SK-N-SH (cell line): ENCODE measurements around the gene CLEC10A. TPM values are rescaled to one million over a fixed set of nuclear protein-coding genes. Genes with fewer than 3 reads are reported as not detected.
A peak's percentile ranks its signal among the peaks of the same experiment; 100 is the strongest.

ENCODE experiments used
- CTCF ChIA-PET: fragments of 300-600, 350-600 bp; formaldehyde crosslinking; extraction: SDS; loops from one replicate; lab custom pipeline; 2021; lab: Yijun Ruan, JAX
- POLR2A ChIA-PET: fragments of 350-600 bp; sonication (Branson Sonifier 250); formaldehyde crosslinking; extraction: SDS; loops from one replicate; lab custom pipeline; 2020; ENCODE audit warnings: antibody characterized with exemption, inconsistent platforms; lab: Yijun Ruan, JAX
- DNase-seq: peaks from one replicate; pipeline ENCODE4 v3.0.0; 2012
- H2AFZ ChIP-seq: fragments of 200-600 bp; sonication (generic); 2 replicates; pipeline ENCODE4 v1.8.1; 2016; ENCODE audit warnings: antibody characterized with exemption, mild to moderate bottlenecking, low read depth
- H3F3A ChIP-seq: fragments of 200-600 bp; sonication (generic); replicated peaks from 2 replicates; pipeline ENCODE3; 2016; ENCODE audit warnings: antibody characterized with exemption, mild to moderate bottlenecking; ENCODE audit not compliant: insufficient read depth
- H3K27ac ChIP-seq, 2 experiments: fragments of 200-500 bp in 1 of 2; fragments of 200-600 bp in 1 of 2; sonication (Bioruptor generic) in 1 of 2; sonication (generic), shearing (Covaris generic) in 1 of 2; 2 replicates each; pipeline versions ENCODE4 v1.5.1 to v1.6.1; 2014 to 2016; ENCODE audit warnings: low read depth in 2 of 2, inconsistent platforms in 1 of 2, low read length in 1 of 2, mild to moderate bottlenecking in 1 of 2, mixed read lengths in 1 of 2
- H3K27me3 ChIP-seq: fragments of 200-600 bp; sonication (generic), shearing (Covaris generic); 2 replicates; pipeline ENCODE4 v1.6.1; 2016; ENCODE audit warnings: mixed run types; ENCODE audit not compliant: insufficient read depth
- H3K36me3 ChIP-seq, 2 experiments: fragments of 200-500 bp in 1 of 2; fragments of 200-600 bp in 1 of 2; sonication (Bioruptor generic) in 1 of 2; sonication (generic) in 1 of 2; replicated peaks in 1 of 2; 2 replicates each; pipeline versions ENCODE3 to v1.5.1; 2014 to 2016; ENCODE audit warnings: low read length in 1 of 2, mild to moderate bottlenecking in 1 of 2; ENCODE audit not compliant: insufficient read depth in 2 of 2, control insufficient read depth in 1 of 2
- H3K4me1 ChIP-seq, 2 experiments: fragments of 200-500 bp in 1 of 2; fragments of 200-600 bp in 1 of 2; sonication (Bioruptor generic) in 1 of 2; sonication (generic), shearing (Covaris generic) in 1 of 2; 2 replicates each; pipeline versions ENCODE4 v1.5.1 to v1.6.1; 2014 to 2016; ENCODE audit warnings: low read depth in 1 of 2, low read length in 1 of 2, mixed run types in 1 of 2; ENCODE audit not compliant: insufficient read depth in 2 of 2, control insufficient read depth in 1 of 2
- H3K4me2 ChIP-seq: fragments of 200-600 bp; sonication (generic), shearing (Covaris generic); 2 replicates; pipeline ENCODE4 v1.6.1; 2017; ENCODE audit warnings: mixed run types
- H3K4me3 ChIP-seq, 2 experiments: fragments of 200-500 bp in 1 of 2; fragments of 200-600 bp in 1 of 2; sonication (Bioruptor generic) in 1 of 2; sonication (generic), shearing (Covaris generic) in 1 of 2; 2 replicates each; pipeline versions ENCODE4 v1.5.1 to v1.8.1; 2014 to 2016; ENCODE audit warnings: low read depth in 2 of 2, inconsistent platforms in 1 of 2, low read length in 1 of 2, mild to moderate bottlenecking in 1 of 2, mixed read lengths in 1 of 2, moderate library complexity in 1 of 2
- H3K79me2 ChIP-seq: fragments of 200-600 bp; sonication (generic); 2 replicates; pipeline ENCODE4 v1.8.1; 2017; ENCODE audit warnings: mild to moderate bottlenecking; ENCODE audit not compliant: insufficient read depth
- H3K9ac ChIP-seq: fragments of 200-600 bp; sonication (generic); 2 replicates; pipeline ENCODE4 v1.6.1; 2017; ENCODE audit warnings: mixed run types
- H3K9me2 ChIP-seq: fragments of 200-600 bp; sonication (generic); 2 replicates; pipeline ENCODE4 v1.6.1; 2017; ENCODE audit warnings: mixed run types
- H3K9me3 ChIP-seq: fragments of 200-600 bp; sonication (generic); 2 replicates; pipeline ENCODE4 v1.6.1; 2017; ENCODE audit warnings: mixed run types, mild to moderate bottlenecking, moderate library complexity
- H4K20me1 ChIP-seq: fragments of 200-600 bp; sonication (generic); 2 replicates; pipeline ENCODE4 v1.6.1; 2017; ENCODE audit warnings: mild to moderate bottlenecking, mixed run types; ENCODE audit not compliant: insufficient read depth
- CHD2 ChIP-seq: fragments of 150-350 bp; IDR thresholded peaks from 2 replicates; pipeline ENCODE4 v1.6.1; 2018; ENCODE audit warnings: low read length; ENCODE audit not compliant: partially characterized antibody
- EZH2phosphoT487 ChIP-seq: fragments of 200-600 bp; sonication (generic); IDR thresholded peaks from 2 replicates; pipeline ENCODE4 v1.6.1; 2017; ENCODE audit warnings: low read depth, mixed run types, mild to moderate bottlenecking, antibody characterized with exemption, moderate library complexity, borderline replicate concordance
- FOSL2 ChIP-seq: IDR thresholded peaks from 2 replicates; pipeline ENCODE4 v1.4.0; 2012; ENCODE audit warnings: low read depth, mild to moderate bottlenecking, moderate library complexity, borderline replicate concordance
- GABPA ChIP-seq: IDR thresholded peaks from 2 replicates; pipeline ENCODE4 v1.4.0; 2012; ENCODE audit warnings: low read depth, mild to moderate bottlenecking
- NRF1 ChIP-seq: IDR thresholded peaks from 2 replicates; pipeline ENCODE4 v1.6.1; 2012; ENCODE audit warnings: low read depth, mild to moderate bottlenecking, low read length
- POLR2AphosphoS5 ChIP-seq: IDR thresholded peaks from 2 replicates; pipeline ENCODE4 v1.6.1; 2012; ENCODE audit warnings: low read depth, low read length
- RAD21 ChIP-seq: IDR thresholded peaks from 2 replicates; pipeline ENCODE4 v1.6.1; 2012; ENCODE audit warnings: mild to moderate bottlenecking, low read length
- RXRA ChIP-seq: IDR thresholded peaks from 2 replicates; pipeline ENCODE4 v1.4.0; 2012; ENCODE audit warnings: low read depth, mild to moderate bottlenecking, borderline replicate concordance
- SIN3A ChIP-seq: IDR thresholded peaks from 2 replicates; pipeline ENCODE4 v1.6.1; 2012; ENCODE audit warnings: low read depth, mild to moderate bottlenecking, low read length, moderate library complexity, borderline replicate concordance
- SMC3 ChIP-seq: IDR thresholded peaks from 2 replicates; pipeline ENCODE4 v1.6.1; 2012; ENCODE audit warnings: low read depth, low read length, improper control_type of control experiment
- TAF1 ChIP-seq: IDR thresholded peaks from 2 replicates; pipeline ENCODE4 v1.6.1; 2012; ENCODE audit warnings: low read depth, mild to moderate bottlenecking, low read length, moderate library complexity, borderline replicate concordance
- TEAD4 ChIP-seq: IDR thresholded peaks from 2 replicates; pipeline ENCODE4 v1.4.0; 2012; ENCODE audit warnings: mild to moderate bottlenecking, borderline replicate concordance; ENCODE audit not compliant: insufficient read depth
- YY1 ChIP-seq: IDR thresholded peaks from 2 replicates; pipeline ENCODE4 v1.4.0; 2012; ENCODE audit warnings: low read depth, mild to moderate bottlenecking
- WGBS: methylation state at CpG from one replicate; pipeline ENCODE4 v1.1.6; 2017; ENCODE audit warnings: low lambda C conversion rate; 5-methylcytosine and 5-hydroxymethylcytosine counted together
- polyA plus RNA-seq, 3 experiments: library from polyadenylated mRNA; depleted of rRNA; stranded (reverse); fragments of >200 nt; gene quantifications; 2 replicates each; pipeline ENCODE4 v1.2.3, GENCODE V29; 2012
- TF ChIP-seq, protein P1 (sequence below): fragments of 200-600 bp; sonication (generic); IDR thresholded peaks from 2 replicates; pipeline ENCODE4 v1.6.1; 2017; ENCODE audit warnings: antibody characterized with exemption, mild to moderate bottlenecking, moderate library complexity
- TF ChIP-seq, protein P2 (sequence below): fragments of 150-350 bp; IDR thresholded peaks from 2 replicates; pipeline ENCODE4 v1.6.1; 2016; ENCODE audit warnings: mild to moderate bottlenecking, low read depth, low read length
- TF ChIP-seq, protein P3 (sequence below): IDR thresholded peaks from 2 replicates; pipeline ENCODE4 v1.6.1; 2012; ENCODE audit warnings: mild to moderate bottlenecking, low read depth, low read length, moderate library complexity
- TF ChIP-seq, protein P4 (sequence below): fragments of 150-350 bp; IDR thresholded peaks from 2 replicates; pipeline ENCODE4 v1.6.1; 2017; ENCODE audit warnings: antibody characterized with exemption, low read length, low read depth, borderline replicate concordance

CLEC10A gene
- polyA plus RNA-seq, 1 of the 3 experiments (the other 2 are of a cell fraction): not detected

DNA sequence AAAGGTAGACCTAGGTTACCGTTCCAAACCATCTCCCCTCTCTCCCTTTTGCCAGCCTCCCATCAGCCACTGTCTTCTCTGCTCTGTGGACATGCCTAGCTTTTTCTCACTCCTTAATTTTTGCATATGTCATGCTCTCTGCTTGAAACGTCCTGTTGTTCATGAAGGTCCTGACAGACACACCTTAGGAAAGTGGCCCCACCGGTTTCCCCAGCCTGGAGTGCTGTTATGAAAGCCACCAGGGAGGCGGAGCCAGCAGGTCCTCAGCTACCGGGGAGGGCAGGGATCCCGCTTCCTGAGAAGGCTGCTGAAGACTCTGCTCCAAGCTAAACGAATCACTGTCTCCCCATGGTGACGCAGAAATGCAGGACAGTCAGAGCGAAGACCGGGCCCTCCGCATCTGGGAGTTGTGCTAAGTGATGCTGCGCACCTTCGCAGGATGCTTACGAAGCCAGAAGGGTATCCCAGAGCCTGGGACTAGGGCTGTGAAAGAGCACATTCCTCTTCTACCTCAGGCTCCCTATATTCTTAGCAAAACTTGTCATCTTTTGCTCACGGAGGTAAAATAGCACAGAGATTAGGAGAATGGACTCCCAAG is 33.8 kb downstream of the CLEC10A start:
- POLR2A ChIA-PET: interaction anchor here (1.0 to 1.4 kb wide), 2 partner anchors 10 to 179 kb away, joined by 3 to 7 read pairs; partner anchors contain the start of gene SLC16A13
- H3K79me2 ChIP-seq: no peaks in the 10 kb centered on the region

DNA sequence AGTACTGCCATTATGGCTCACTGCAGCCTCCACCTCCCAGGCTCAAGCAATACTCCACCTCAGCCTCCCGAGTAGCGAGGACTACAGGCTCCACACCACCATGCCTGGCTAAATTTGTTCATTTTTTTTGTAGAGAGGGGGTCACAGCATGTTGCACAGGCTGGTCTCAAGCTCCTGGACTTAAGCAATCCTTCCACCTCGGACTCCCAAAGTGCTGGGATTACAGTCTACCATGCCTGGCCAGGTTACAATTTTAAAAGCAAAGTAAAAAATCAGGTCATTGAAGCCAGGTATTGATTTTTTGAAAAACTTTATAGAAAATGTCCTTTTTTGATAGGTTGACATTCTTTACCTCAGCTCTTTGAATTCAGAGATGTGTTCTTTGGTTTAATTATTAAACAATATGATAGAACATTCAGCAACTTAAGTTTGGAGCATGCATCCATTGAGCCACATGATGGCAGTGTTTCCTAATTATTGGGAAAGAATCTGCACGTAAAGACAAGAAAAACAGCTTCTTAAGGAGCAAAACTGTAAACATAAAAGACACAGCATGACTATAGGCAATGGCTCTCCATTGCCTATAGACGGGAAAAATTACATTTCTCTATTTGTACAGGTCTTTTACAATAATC is 34.4 kb downstream of the CLEC10A start:
- Histone ChIP-seq H3K4me2 (peak overlapping the region; percentile 71), H3K27me3 (peaks cover 31% of the 10 kb centered on the region; the same call in 1 of the 2 replicates), H3K4me3 (peak overlapping the region in 1 of 2 experiments; percentile 14; a peak in 1 of 4 replicates), H3K27ac (no peak overlapping the region), H3K79me2 (no peaks in the 10 kb centered on the region), H4K20me1 (no peaks in the 10 kb centered on the region), H3K36me3 (no peaks in the 10 kb centered on the region), H3K9me3 (no peaks in the 10 kb centered on the region), H2AFZ (no peak overlapping the region), H3K4me1 (peaks cover 0 to 22% of the 10 kb centered on the region in 2 experiments; a peak in 1 of 4 replicates), H3K9ac (no peak overlapping the region), H3K9me2 (no peaks in the 10 kb centered on the region), H3F3A (peaks cover 4% of the 10 kb centered on the region)
- POLR2A ChIA-PET: interaction anchor here (1.0 to 1.4 kb wide), 2 partner anchors 10 to 179 kb away, joined by 3 to 7 read pairs; partner anchors contain the start of gene SLC16A13
- CTCF ChIA-PET: interaction anchor here (0.6 to 20.1 kb wide), 69 partner anchors 8 to 1567 kb away, joined by 3 to 502 read pairs (median 5); partner anchors contain the start of genes ASGR1, ASGR2, BCL6B and CLEC10A
- peak; percentile 53 for DNase-seq
- WGBS: 12% methylated on average over 4 of the region's 5 CpGs
- no peak for TF ChIP-seq TEAD4
- no peak for TF ChIP-seq RXRA
- TF ChIP-seq, protein P1, sequence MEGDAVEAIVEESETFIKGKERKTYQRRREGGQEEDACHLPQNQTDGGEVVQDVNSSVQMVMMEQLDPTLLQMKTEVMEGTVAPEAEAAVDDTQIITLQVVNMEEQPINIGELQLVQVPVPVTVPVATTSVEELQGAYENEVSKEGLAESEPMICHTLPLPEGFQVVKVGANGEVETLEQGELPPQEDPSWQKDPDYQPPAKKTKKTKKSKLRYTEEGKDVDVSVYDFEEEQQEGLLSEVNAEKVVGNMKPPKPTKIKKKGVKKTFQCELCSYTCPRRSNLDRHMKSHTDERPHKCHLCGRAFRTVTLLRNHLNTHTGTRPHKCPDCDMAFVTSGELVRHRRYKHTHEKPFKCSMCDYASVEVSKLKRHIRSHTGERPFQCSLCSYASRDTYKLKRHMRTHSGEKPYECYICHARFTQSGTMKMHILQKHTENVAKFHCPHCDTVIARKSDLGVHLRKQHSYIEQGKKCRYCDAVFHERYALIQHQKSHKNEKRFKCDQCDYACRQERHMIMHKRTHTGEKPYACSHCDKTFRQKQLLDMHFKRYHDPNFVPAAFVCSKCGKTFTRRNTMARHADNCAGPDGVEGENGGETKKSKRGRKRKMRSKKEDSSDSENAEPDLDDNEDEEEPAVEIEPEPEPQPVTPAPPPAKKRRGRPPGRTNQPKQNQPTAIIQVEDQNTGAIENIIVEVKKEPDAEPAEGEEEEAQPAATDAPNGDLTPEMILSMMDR: peak; percentile 92
- no peak for TF ChIP-seq SIN3A
- TF ChIP-seq, protein P2, sequence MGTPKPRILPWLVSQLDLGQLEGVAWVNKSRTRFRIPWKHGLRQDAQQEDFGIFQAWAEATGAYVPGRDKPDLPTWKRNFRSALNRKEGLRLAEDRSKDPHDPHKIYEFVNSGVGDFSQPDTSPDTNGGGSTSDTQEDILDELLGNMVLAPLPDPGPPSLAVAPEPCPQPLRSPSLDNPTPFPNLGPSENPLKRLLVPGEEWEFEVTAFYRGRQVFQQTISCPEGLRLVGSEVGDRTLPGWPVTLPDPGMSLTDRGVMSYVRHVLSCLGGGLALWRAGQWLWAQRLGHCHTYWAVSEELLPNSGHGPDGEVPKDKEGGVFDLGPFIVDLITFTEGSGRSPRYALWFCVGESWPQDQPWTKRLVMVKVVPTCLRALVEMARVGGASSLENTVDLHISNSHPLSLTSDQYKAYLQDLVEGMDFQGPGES: no peak
- TF ChIP-seq YY1: no peak
- TF ChIP-seq NRF1: no peak
- TF ChIP-seq SMC3: peak; percentile 69
- no peak for TF ChIP-seq TAF1
- no peak for TF ChIP-seq FOSL2
- TF ChIP-seq POLR2AphosphoS5: no peak
- TF ChIP-seq EZH2phosphoT487: no peak
- TF ChIP-seq, protein P3, sequence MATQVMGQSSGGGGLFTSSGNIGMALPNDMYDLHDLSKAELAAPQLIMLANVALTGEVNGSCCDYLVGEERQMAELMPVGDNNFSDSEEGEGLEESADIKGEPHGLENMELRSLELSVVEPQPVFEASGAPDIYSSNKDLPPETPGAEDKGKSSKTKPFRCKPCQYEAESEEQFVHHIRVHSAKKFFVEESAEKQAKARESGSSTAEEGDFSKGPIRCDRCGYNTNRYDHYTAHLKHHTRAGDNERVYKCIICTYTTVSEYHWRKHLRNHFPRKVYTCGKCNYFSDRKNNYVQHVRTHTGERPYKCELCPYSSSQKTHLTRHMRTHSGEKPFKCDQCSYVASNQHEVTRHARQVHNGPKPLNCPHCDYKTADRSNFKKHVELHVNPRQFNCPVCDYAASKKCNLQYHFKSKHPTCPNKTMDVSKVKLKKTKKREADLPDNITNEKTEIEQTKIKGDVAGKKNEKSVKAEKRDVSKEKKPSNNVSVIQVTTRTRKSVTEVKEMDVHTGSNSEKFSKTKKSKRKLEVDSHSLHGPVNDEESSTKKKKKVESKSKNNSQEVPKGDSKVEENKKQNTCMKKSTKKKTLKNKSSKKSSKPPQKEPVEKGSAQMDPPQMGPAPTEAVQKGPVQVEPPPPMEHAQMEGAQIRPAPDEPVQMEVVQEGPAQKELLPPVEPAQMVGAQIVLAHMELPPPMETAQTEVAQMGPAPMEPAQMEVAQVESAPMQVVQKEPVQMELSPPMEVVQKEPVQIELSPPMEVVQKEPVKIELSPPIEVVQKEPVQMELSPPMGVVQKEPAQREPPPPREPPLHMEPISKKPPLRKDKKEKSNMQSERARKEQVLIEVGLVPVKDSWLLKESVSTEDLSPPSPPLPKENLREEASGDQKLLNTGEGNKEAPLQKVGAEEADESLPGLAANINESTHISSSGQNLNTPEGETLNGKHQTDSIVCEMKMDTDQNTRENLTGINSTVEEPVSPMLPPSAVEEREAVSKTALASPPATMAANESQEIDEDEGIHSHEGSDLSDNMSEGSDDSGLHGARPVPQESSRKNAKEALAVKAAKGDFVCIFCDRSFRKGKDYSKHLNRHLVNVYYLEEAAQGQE: no peak
- TF ChIP-seq GABPA: no peak

More for the DNA sequence above, 33.8 kb downstream of the CLEC10A start:
- 25% methylated on average over 15 of the region's 15 CpGs for WGBS
- Histone ChIP-seq H3K36me3 (no peaks in the 10 kb centered on the region), H2AFZ (no peak overlapping the region; the same call in 1 of the 2 replicates), H4K20me1 (no peaks in the 10 kb centered on the region), H3K4me2 (peak overlapping the region; percentile 71), H3K9me2 (no peaks in the 10 kb centered on the region)
- no peak for DNase-seq
- TF ChIP-seq CHD2 (peak; percentile 6), RXRA (no peak), RAD21 (no peak)
- TF ChIP-seq, protein P4, sequence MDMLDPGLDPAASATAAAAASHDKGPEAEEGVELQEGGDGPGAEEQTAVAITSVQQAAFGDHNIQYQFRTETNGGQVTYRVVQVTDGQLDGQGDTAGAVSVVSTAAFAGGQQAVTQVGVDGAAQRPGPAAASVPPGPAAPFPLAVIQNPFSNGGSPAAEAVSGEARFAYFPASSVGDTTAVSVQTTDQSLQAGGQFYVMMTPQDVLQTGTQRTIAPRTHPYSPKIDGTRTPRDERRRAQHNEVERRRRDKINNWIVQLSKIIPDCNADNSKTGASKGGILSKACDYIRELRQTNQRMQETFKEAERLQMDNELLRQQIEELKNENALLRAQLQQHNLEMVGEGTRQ: no peak
- TF ChIP-seq, all 33 proteins: peak for 1
- H3K27me3 ChIP-seq: peaks cover 31% of the 10 kb centered on the region; the same call in 1 of the 2 replicates
- H3K4me3 ChIP-seq: peak overlapping the region in 1 of 2 experiments; percentile 14; a peak in 1 of 4 replicates
- H3K9ac ChIP-seq: no peak overlapping the region
- H3K4me1 ChIP-seq: peaks cover 0 to 22% of the 10 kb centered on the region in 2 experiments; a peak in 1 of 4 replicates
- CTCF ChIA-PET: interaction anchor here (0.6 to 20.1 kb wide), 63 partner anchors 8 to 541 kb away, joined by 3 to 502 read pairs (median 5); partner anchors contain the start of genes ASGR1, ASGR2, BCL6B and CLEC10A
- H3K9me3 ChIP-seq: no peaks in the 10 kb centered on the region
- H3K27ac ChIP-seq: no peak overlapping the region
- H3F3A ChIP-seq: peaks cover 4% of the 10 kb centered on the region
